Tongue (tissue), 2 donors: ENCODE data around the gene SCAPER. TPM values are rescaled to one million over a fixed set of nuclear protein-coding genes. Genes with fewer than 3 reads are reported as not detected.
A peak's percentile ranks its signal among the peaks of the same experiment; 100 is the strongest.

ENCODE experiments used
- DNase-seq: peaks from one replicate; pipeline ENCODE4 v3.0.0-alpha.2; 2015
- total RNA-seq: library from RNA; depleted of rRNA; stranded (reverse); fragments of >200 nt; gene quantifications from one replicate; pipeline ENCODE4 v1.2.3, GENCODE V29; 2014

SCAPER gene
- total RNA-seq, 1 donor from 2014 or later, result 40.3 TPM

DNA sequence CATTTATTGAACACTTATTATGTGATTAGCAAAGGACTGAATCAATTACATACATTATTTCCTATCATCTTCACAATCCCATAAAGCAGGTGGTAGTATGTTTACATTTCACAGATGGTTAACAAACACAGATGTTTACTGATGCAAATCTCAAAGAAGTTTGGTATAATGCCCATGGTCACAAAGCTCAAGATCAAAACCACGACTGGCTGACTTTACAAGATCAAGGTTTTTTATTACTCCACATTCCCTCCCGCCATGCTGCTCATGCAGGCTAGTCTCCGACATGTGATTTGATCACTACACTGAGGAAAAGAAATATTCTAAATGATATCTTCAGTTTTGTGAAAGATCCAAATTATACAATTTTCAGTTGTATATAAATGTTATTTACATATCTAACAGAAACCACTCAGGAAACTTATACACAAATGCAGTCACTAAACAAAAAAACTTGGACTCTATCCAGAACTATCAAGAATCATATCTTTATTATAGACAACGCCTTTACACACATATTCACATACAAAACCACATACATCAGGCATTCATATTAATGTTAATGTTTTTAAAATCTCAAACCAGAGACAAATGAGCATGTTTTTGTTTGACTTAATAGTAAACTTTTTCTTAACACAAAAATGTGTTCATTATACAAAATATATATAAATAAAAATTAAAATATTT is 235.5 kb downstream of the SCAPER start:
- DNase-seq, result no peak

DNA sequence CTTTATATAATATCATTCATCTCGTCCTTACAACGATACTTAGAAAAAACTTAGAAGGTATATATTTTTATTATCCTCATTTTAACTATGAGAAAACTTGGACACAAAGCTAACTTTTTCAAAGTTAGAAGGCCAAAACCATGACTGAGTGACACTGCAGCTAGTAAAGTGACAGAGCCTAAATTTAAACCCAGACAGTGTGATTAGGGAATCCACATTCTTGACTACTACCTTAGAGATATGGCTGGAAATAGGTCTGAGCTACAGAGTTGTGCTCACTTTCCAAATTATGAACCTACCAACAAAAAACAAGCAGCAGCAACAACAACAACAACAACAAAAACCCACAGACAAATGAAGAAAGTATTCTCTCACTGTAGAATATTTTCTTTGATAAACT is 236.2 kb downstream of the SCAPER start:
- DNase-seq, result no peak

DNA sequence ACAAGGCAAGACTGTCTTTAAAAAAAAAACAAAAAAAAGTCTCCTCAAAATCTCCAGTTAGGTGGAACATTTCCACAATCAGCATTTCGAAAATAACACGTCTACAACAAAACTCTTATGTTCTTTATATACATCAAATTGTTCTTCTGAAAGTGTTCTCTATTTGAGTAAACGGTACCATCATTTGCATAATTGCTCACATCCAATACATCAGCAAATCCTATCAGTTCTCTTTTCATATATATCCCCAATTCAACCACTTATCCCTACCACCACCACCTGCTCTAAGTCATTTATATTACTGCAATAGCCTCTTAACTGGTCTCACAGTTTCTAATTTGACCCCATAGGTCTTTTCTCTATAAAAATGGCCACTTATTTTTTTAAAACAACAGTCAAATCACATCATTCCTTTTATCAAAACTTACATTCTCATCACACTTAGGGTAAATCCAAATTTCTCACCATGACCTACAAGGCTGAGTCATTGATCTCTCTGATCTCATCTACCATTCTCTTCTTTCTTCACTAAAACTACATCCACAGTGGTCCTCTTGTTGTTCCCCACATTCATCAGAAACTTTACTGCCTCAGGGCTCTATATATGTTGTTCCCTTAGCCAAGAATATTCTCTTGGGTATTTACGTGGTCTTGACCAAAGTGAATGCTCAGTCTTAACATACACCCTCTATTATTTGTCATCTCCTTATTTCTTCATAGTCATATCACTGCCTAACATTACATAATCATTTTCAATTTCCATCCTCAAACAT is 237.0 kb downstream of the SCAPER start:
- no peak for DNase-seq

DNA sequence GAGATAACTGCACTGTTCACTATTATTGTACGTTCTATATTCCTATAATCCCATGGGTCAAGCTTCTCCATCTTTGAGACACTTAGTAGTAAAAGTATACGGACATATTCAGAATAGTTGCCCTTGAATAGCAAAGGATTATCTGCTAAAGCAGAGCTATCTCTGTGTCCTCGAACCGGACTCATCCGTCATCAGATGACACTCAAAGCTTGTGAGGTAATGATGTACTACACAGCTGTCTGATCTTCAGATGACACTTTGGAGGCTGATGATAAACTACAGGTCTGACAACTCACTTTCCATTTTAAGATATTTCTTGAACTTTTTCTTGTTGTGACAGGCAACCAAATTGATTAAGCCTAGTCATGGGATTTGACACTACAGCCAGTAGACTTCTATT is 240.2 kb downstream of the SCAPER start:
- peak; percentile 35 for DNase-seq

DNA sequence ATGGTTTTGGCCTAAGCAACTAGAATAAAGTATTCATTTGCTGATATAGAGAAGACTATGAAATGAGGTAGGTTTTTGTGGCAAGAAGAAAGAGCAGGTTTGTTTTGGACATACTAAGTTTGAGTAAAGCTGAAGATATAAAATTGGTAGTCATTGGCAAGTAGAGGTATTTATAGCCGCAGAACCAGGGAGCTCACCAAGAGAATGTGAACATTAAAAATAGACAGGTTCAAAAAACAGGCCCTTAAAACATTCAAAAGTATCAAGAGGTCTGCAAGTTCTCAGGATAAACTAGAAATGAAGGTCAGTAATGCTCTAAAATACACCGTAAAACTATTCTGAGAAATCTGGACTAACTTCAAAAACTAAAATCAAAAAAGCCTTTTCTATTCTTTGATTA is 240.7 kb downstream of the SCAPER start:
- DNase-seq, result no peak

DNA sequence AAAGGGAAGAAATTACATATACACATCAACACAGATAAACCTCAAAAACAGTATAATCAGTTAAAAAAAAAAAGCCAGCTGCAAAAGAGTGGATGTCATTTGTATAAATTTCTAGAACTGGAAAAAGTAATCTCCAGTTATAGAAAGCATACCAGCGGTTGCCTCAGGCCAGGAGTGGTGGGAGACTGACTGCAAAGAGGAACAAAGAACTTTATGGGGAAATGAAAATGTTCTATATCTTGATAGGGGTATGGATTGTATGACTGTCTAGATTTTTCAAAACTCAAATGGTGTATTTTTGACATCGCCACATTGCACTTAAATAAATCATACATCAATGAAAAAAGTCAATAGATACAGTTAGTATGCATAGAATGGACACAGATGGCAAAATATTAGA is 241.6 kb downstream of the SCAPER start:
- no peak for DNase-seq

DNA sequence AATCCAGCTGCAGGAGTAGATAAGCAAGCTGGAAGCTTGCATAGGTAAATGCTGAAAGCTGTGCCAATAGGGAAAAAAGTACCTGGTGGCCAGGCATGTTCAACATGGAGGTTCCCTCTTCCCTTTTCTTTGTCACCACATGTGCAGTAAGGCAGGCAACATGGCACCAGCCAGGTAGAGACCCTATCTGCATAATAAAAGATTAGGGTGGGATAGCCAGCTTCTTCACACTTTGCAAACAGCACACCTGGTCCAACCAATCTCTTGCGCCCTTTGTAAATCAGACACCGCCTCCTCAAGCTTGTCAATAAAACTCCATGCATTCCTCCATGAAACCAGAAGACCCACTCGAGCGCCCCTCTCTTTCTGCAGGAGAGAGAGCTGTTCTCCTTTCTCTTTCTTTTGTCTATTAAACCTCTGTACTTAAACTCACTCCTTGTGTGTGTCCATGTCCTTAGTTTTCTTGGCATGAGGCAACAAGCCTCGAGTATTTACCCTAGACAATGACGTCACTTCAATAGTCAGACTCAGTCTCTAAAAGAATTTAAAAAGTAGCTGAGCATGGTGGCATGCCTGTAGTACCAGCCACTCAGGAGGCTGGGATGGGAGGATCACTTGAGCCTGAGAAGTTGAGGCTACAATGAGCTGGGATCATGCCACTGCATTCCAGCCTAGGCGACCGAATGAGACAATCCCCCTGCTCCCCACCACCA is 256.3 kb downstream of the SCAPER start:
- DNase-seq, result no peak

DNA sequence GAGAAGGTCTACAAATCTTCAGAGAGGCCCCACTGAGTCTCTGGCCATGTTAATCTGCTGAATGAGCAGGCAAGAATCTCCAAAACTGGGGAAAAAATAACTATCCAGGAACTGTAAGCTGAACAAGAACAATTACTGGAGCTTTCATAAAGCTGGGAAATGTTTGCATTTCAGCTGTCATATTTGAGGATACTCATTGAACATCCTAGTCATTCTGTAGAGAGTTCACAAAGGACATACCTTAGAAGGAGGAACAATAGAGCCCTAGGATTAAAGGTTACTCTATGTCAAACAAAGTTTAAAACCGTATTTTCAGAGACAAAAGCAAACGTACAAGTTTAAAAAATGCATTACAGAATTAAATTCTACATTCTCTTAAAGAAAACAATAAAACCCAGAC is 257.5 kb downstream of the SCAPER start:
- DNase-seq, result no peak

DNA sequence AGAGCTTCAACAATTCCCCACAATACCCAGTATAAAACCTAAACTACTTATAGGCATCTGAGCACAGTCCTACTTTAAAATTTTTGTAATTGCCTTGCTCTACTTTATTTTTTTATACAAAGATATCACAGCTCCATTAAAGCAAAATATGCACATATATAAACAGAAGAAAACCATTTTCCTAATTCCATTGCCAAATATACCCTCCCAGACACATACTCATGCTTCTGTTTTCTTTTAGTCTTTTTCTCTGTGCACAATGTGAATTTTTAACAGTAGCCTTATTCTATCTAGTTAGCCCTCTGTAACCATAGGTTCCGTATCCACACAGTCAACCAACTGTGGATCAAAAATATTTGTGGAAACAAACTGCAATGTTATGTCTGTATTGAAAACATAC is 260.5 kb downstream of the SCAPER start:
- DNase-seq, result no peak

DNA sequence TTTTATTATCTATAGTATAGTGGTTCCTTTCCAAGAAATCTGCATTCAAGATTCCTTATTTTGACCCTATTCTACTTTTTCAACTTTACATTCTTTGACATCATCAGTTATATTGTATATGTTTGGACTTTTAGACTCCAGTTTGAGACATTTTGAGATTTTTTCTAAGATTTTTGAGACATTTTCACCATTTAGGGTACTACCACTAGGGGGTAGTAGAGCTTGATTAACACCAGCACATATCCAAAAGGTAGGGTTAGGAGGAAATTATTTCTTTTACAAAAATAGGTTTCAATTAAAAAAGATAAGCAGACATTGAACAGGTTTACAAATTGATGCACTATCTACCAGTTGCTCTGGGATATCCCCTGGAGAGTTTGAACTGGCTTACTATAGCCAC is 262.5 kb downstream of the SCAPER start:
- DNase-seq, result no peak

DNA sequence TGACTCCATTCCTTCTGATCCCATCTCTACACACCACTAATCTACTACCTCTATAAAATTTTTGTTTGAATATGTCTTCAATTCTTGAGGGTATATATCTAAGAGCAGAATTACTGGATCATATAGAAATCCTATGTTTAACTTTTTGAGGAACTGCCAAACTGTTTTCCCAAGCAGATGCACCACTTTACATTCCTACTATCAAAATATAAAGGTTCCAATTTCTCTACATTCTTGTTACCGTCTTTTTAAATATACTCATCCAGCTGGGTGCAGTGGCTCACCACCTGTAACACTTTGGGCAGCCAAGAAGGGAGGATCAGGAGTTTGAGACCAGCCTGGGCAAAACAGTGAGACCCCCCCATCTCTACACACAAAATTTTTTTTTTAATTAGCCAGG is 268.0 kb downstream of the SCAPER start:
- DNase-seq, result no peak

DNA sequence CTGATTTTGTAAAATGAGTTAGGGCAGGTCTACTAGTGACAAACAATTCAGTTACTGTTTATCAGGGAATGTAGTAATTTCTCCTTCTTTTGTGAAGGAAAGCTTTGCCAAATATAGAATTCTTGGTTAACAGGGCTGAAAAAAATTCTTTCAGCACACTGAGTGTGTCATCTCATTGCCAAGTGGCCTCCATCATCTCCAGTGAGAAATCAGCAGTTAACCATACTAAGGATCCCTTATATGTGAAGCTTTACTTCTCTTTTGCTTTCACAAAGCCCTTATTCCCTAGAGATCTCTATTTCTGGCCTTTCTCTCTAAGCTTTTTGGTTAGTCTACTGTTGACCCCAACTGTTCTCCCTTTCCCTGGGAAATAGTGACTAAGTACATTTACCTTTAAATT is 269.1 kb downstream of the SCAPER start:
- DNase-seq, result no peak

GRCh38 chr15:76626611-76627010 is 278.5 kb downstream of the SCAPER start:
- no peak for DNase-seq

DNA sequence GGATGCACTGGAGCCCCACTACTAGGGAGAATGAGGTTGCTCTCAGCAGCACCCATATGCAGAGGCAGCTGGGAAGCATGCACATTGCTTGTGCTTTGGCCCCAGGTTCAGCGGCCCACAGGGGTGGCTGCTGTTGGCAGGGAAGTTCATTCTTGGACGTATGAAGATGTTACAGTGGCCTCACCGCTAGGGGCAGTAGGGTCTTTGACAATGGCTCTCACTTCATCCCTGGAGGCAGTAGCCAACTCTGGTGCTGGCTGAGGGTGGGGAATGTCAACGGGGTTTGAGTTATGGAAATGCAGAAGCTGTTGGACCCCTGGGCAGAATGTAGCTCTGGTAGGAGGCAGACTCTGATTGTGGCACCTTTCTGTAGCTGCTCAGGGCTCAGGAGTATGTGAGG is 279.9 kb downstream of the SCAPER start:
- DNase-seq, result no peak

- no peak for DNase-seq
These were observed 290.4 kb downstream of the SCAPER start for GRCh38 chr15:76614725-76615124.

GRCh38 chr15:76588811-76589747 is 316.1 kb downstream of the SCAPER start:
- DNase-seq, result peak; percentile 13

GRCh38 chr15:76585576-76585897 is 319.6 kb downstream of the SCAPER start:
- DNase-seq, result no peak

DNA sequence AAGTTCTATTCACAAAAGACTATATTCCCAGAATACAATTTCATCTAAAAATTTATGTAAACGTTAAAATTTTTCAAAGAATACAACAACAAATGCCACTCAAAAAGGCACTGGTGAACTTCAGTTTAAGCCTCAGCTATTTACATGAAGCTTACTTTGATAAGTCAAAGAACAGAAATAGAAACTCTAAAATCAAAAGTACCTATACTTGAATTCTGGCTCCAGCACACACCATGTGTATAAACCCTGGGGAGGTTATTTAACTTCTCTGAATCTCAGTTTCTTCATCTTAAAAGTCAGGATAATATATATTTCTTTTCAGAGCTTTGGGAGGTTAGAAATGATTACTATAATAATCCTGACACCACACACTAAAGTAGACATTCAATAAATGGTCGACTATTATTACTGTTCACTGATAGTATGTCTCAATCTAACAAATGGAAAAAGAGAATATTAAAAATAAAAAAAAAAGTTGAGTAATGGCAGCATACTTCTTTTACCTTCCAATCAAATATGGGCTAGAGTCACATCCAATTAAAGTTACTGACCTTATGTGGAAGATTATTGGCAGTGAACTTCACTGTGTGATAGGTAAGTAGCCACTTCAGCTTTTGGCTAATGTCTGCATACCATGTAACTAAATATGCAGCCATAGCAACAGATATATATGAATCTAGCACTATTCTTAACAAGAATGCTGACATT is 320.1 kb downstream of the SCAPER start:
- DNase-seq, result no peak

- no peak for DNase-seq
These were observed 322.6 kb downstream of the SCAPER start for GRCh38 chr15:76582550-76582949.

DNA sequence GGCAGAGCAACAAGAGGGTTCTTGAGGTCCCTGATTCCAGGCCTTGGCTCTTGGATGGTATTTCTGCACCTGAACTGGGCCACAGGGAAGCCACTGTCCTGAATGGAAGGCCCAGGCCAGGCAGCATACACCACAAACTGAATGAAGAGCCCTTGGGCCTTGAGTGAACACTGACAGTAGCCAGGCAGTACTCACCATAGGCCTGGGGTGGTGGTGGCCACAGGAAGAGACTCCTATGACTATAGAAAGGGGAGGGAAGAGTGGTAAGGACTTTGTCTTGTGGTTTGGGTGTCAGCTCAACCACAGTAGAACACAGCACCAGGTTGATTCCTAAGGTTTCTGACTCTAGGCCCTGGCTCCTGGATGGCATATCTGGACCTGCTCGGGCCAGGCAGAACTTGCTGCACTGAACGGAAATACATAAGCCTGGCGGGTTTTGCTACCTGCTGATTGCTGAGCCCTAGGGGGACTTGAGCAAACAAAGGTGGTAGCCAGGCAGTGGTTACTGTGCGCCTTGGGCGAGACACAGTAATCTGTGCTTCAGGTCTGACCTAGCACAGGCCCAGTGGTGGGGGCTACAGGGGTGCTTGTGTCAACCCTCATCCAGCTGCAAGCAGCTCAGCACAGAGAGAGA is 327.1 kb downstream of the SCAPER start:
- DNase-seq, result peak; percentile 12
